Prostate gland (tissue), 2 donors: ENCODE data around the gene KREMEN1.

ENCODE experiments used
- CTCF ChIP-seq, 4 experiments: fragments of 200-600 bp in 2 of 4; fragments of 450-650 bp in 2 of 4; sonication (generic) in 2 of 4; IDR thresholded peaks; 1 replicate in 3 of 4; 2 replicates in 1 of 4; pipeline ENCODE4 v1.5.1; 2016 to 2019; ENCODE audit warnings: antibody characterized with exemption in 4 of 4, mild to moderate bottlenecking in 2 of 4, moderate library complexity in 2 of 4
- POLR2A ChIP-seq: fragments of 450-650 bp; IDR thresholded peaks from one replicate; pipeline ENCODE4 v1.6.1; 2016; ENCODE audit warnings: antibody characterized with exemption, mild to moderate bottlenecking
- POLR2AphosphoS5 ChIP-seq: sonication (generic); formaldehyde crosslinking; IDR thresholded peaks from one replicate; pipeline ENCODE4 v1.6.1; 2017; ENCODE audit warnings: antibody characterized with exemption

GRCh38 chr22:29175312-29175835, 102.5 kb downstream of the KREMEN1 start:
- TF ChIP-seq POLR2A (no peak), CTCF (IDR thresholded peaks at IDR 0.05) (no peak), POLR2AphosphoS5 (no peak)
